Kidney (tissue), 14 donors: ENCODE results near the gene PBX2. TPM values are rescaled to one million over a fixed set of nuclear protein-coding genes. Genes with fewer than 3 reads are reported as not detected.

Experiments
- DNase-seq, 5 donors: peaks; one replicate each; pipeline ENCODE4 v3.0.0-alpha.2; 2013 to 2020
- FAIRE-seq: peaks from 2 replicates; lab custom pipeline; 2012; peaks lifted over from hg19 to GRCh38; lab: Jason Lieb, UNC
- H3K27ac ChIP-seq, 2 donors: one replicate each; pipeline ENCODE4 v1.7.0; 2013; ENCODE audit warnings: low read depth in 2 of 2, low read length in 2 of 2, inconsistent platforms in 1 of 2
- H3K27me3 ChIP-seq: one replicate; pipeline ENCODE4 v1.7.1; 2013; ENCODE audit warnings: low read length, inconsistent platforms; ENCODE audit not compliant: control insufficient read depth, insufficient read depth
- H3K36me3 ChIP-seq, 3 donors: one replicate each; pipeline versions ENCODE4 v1.7.0 to v1.7.1; 2013; ENCODE audit warnings: low read length in 3 of 3, control low read depth in 1 of 3, inconsistent platforms in 1 of 3; ENCODE audit not compliant: insufficient read depth in 3 of 3, control insufficient read depth in 2 of 3
- H3K4me1 ChIP-seq, 3 donors: one replicate each; pipeline versions ENCODE4 v1.7.0 to v1.7.1; 2013; ENCODE audit warnings: low read length in 3 of 3, inconsistent platforms in 1 of 3, low read depth in 1 of 3; ENCODE audit not compliant: control insufficient read depth in 2 of 3, insufficient read depth in 2 of 3
- H3K4me3 ChIP-seq, 3 donors: one replicate each; pipeline versions ENCODE4 v1.7.0 to v1.8.1; 2013; ENCODE audit warnings: low read length in 3 of 3, control low read depth in 1 of 3, inconsistent platforms in 1 of 3
- H3K9ac ChIP-seq, 3 donors: one replicate each; pipeline versions ENCODE4 v1.7.0 to v1.7.1; 2013; ENCODE audit warnings: low read length in 3 of 3, control low read depth in 1 of 3, inconsistent platforms in 1 of 3
- H3K9me3 ChIP-seq, 3 donors: one replicate each; pipeline versions ENCODE4 v1.7.0 to v1.7.1; 2013; ENCODE audit warnings: low read length in 3 of 3, control low read depth in 1 of 3, inconsistent platforms in 1 of 3; ENCODE audit not compliant: control insufficient read depth in 2 of 3, insufficient read depth in 1 of 3
- CTCF ChIP-seq: IDR thresholded peaks from 3 replicates; pipeline ENCODE4 v1.5.1; 2012; ENCODE audit warnings: mild to moderate bottlenecking, moderate library complexity, borderline replicate concordance; ENCODE audit not compliant: insufficient read depth; ENCODE audit errors: extremely low read depth
- intact Hi-C: fragments of 100-400 bp; cut with DNase I; formaldehyde crosslinking; loops from one replicate; pipeline ENCODE4 v1.11.1; 2022
- polyA plus RNA-seq: library from polyadenylated mRNA; stranded (reverse); fragments of 350-450 nt; fragmentation: Illumina TruSeq; extraction: RNeasy Lipid Tissue Mini Kit (QIAGEN cat#74804); gene quantifications from one replicate; pipeline ENCODE4 v1.2.3, GENCODE V29; 2014; ENCODE audit warnings: low read depth, low replicate concordance; ENCODE audit not compliant: insufficient read depth
- total RNA-seq: library from RNA; stranded (reverse); fragmentation: NEBNext Ultra II Directional; extraction: Animal tissue kit (Norgen Biotek cat#: 25700); gene quantifications from one replicate; pipeline ENCODE4 v1.2.1, GENCODE V29; 2021
- donor health status: control.
- donor health status: control.
- donor health status: control.
- donor health status: control.
- donor health status: control.
- donor health status: DM: yes; HTN: yes; CAD: no.
- donor health status: Normal renal cell carcinoma (clear cell type).

PBX2 gene
- total and polyA plus RNA-seq, 2 donors from 2014 or later, result 34.6 to 87.3 TPM

- Histone ChIP-seq H3K9ac (no peak overlapping the region), H3K9me3 (no peaks in the 10 kb centered on the region), H3K27ac (no peak overlapping the region), H3K4me1 (peaks cover 0 to 3% (median 2%) of the 10 kb centered on the region in 3 donors), H3K4me3 (no peak overlapping the region), H3K36me3 (no peaks in the 10 kb centered on the region), H3K27me3 (no peaks in the 10 kb centered on the region)
- TF ChIP-seq CTCF, result no peak
- FAIRE-seq, result no peak
- DNase-seq, result peak in 2 of 5 donors; percentile 32 to 57
- intact Hi-C loops, result no loop called here
These were observed 12.2 kb upstream of the PBX2 start for GRCh38 chr6:32202186-32202585.

GRCh38 chr6:32200711-32201475, 10.9 kb upstream of the PBX2 start:
- no peaks in the 10 kb centered on the region for H3K27me3 ChIP-seq
- TF ChIP-seq CTCF, result no peak
- intact Hi-C loops, result no loop called here
- H3K9ac ChIP-seq, result no peak overlapping the region
- no peaks in the 10 kb centered on the region for H3K36me3 ChIP-seq
- FAIRE-seq, result no peak
- H3K9me3 ChIP-seq, result no peaks in the 10 kb centered on the region
- H3K4me1 ChIP-seq, result peaks cover 0 to 10% (median 10%) of the 10 kb centered on the region in 3 donors
- peak in 2 of 5 donors; percentile 36 to 43 for DNase-seq
- no peak overlapping the region for H3K4me3 ChIP-seq
- H3K27ac ChIP-seq, result no peak overlapping the region

DNA sequence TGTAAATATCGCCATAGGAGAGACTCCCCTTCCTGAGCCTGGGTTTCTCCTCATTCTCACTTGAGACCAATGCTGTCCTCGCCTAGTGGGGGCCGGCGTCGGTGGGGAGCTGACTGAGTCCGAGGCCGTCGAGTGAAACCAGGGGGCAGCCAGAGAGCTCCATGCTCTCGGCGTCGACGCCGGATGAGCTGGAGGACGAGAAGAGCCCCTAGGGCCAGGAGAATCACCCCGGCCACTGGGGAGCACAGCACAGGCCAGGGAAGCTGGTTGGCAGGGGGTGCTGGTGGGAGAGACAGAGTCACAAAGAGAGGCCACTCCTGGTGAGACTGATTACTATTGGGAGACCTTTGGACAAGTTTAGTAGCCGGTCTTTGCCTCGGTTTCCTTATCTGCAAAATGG, 8.9 kb upstream of the PBX2 start:
- H3K4me3 ChIP-seq, result no peak overlapping the region
- H3K9ac ChIP-seq, result no peak overlapping the region
- DNase-seq (peak in 2 of 5 donors; percentile 48 to 74), FAIRE-seq (no peak)
- intact Hi-C loops, result no loop called here
- H3K9me3 ChIP-seq, result no peaks in the 10 kb centered on the region
- H3K4me1 ChIP-seq, result peaks cover 0 to 16% (median 14%) of the 10 kb centered on the region in 3 donors
- H3K27me3 ChIP-seq, result no peaks in the 10 kb centered on the region
- TF ChIP-seq CTCF, result no peak
- no peak overlapping the region for H3K27ac ChIP-seq
- no peaks in the 10 kb centered on the region for H3K36me3 ChIP-seq

DNA sequence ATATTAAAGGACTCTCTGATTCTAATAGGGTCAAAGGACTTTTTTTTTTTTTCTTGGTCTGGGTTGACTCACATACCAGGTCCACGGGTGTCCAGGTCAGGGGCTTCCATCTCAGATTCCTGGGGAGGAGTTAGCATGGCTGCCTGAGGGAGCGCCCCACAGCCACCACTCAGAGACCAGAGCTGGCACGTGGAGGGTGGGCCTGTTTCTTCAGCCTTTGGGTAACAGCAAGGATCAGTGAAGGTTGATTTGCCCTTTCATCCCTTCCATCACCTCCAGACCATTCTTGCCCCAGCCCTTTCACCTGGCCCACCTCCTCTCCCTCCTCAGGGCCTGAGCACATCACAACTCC, 8.3 kb upstream of the PBX2 start:
- Histone ChIP-seq H3K9me3 (no peaks in the 10 kb centered on the region), H3K27ac (no peak overlapping the region), H3K27me3 (no peaks in the 10 kb centered on the region), H3K9ac (no peak overlapping the region), H3K4me1 (peaks cover 0 to 16% (median 14%) of the 10 kb centered on the region in 3 donors), H3K36me3 (no peaks in the 10 kb centered on the region), H3K4me3 (no peak overlapping the region)
- FAIRE-seq, result no peak
- DNase-seq, result peak in 1 of 5 donors; percentile 69
- intact Hi-C loops, result no loop called here
- TF ChIP-seq CTCF, result no peak
